HG03460 (cell line): ENCODE data around the gene RUNDC3A.

ENCODE experiments used
- ATAC-seq: cut with Tn5 transposase; IDR thresholded peaks from one replicate; pipeline ENCODE4 v1.9.1; 2021; ENCODE audit not compliant: unreplicated experiment

RUNDC3A gene

DNA sequence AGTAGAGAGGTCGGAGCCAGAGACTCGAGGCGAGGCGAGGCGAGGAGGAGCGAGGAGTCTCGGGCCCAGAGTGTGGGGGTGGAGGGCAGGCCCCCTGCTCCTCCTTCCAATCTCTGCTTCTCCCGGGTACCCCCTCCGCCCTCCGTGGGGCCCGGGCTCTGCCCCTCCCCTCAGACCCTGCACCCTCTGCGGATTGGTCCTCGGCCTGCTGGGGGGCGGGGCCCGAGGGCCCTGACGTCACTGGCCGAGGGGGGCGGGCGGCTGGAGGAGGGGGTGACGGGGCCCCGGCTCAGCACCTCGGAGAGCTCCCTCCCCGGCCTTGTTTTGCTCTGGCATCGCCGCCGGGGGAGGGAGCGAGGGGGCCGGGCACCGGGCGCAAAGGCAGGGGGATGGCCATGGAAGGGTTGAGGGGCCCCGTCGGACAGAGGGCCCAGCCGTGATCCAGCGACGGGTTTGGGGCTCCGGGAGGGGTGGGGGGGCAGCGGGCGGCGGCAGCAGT, at the start of gene RUNDC3A:
Gene RUNDC3A, plus strand, starts transcription at position 282 of the 499 bp plus-strand sequence. CDS start 232 bp downstream, outside the sequence.
- no peak for ATAC-seq

DNA sequence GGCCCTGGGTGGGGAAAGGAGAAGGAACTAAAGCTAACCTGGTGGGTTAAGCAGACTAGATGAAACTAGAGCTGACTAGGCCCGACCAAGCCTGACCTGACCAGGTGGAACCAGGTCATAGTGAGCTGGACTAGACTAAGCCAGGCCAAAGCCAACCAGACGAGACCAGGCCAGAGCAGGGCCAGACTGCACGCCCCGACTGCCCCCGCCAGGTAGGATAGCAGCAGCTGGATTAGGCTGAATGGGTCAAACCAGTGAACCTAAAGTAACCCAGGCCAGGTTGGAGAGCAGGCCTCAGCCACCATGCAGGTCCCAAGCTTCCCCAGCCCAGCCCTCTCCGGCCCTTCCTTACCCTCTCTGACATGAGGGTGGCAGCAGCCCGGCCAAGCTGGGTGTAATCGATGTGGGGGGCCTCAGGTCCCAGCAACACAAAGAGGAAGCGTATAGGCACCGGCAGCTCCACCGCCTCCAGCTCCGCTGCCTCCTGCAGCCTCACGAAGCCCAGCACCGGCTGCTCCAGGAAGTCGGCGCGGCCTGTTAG, 49.5 kb upstream of the RUNDC3A start:
- no peak for ATAC-seq

DNA sequence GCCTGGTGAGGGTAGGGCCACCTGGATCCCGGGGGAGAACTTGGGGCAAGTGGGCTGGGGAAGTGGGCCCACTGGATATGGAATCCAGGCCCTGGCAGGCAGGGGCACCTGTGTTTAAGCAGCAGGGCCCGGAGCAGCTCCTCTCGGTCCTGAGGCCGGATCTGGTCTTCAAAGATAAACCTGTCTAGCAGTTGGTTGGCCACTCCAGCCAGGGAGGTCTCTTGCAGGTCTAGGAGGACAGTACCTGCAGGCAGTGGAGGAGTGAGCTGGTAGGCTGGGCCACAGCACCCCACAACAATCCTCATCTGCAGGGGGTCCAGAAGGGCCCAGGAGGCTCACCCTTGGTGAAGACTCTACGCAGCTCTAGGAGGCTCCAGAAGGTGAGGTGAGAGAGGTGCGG, 48.1 kb upstream of the RUNDC3A start:
- no peak for ATAC-seq

DNA sequence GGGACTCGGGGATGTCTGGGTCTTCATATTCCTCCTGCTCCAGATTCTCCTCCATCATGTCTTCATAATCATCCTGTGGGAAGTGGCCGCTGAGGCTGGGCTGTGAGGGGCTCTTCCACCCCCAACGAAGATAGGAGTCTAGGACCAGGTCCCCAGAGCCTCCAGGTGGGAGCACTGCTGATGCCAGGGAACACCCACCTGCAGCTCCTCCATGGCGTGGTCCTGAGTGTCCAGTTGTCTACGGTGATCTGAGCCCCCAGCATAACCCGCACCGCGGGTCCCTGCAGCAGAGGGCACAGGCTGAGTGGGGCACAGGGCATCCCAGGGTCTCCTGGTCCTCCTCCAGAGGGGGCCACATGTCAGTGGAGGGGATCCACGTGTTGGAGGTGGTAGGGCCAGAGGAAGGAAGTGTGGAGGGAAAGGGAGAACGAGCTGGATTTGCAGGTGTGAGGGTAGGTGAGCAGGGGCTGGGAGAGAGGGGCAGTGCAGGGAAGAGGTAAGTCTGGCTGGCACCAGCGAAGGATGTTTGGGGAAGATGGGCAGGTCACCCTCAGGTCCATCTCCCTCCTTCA, 45.7 kb upstream of the RUNDC3A start:
- no peak for ATAC-seq

DNA sequence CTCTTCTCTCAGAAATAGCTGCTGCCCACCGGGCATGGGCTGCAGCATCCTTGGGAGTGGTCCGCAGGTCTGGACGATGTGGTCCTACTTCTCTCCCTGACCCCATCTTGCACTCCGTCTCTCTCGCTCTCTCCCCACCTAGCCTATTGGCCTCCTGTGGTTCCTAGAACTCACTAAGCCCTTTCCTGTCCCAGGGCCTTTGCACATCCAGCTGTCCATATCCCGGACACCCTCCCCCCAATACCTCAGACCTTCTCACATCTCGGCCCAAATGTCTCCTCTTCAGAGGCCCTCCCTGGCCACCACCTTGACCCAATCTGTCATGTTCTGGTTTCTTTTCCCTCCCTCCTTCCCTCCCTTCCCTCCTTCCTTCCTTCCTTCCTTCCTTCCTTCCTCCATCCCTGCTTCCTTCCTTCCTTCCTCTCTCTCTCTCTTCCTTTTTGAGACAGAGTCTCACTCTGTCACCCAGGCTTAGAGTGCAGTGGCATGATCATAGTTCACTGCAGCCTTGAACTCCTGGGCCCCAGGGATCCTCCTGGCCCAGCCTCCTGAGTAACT, 45.0 kb upstream of the RUNDC3A start:
- no peak for ATAC-seq

DNA sequence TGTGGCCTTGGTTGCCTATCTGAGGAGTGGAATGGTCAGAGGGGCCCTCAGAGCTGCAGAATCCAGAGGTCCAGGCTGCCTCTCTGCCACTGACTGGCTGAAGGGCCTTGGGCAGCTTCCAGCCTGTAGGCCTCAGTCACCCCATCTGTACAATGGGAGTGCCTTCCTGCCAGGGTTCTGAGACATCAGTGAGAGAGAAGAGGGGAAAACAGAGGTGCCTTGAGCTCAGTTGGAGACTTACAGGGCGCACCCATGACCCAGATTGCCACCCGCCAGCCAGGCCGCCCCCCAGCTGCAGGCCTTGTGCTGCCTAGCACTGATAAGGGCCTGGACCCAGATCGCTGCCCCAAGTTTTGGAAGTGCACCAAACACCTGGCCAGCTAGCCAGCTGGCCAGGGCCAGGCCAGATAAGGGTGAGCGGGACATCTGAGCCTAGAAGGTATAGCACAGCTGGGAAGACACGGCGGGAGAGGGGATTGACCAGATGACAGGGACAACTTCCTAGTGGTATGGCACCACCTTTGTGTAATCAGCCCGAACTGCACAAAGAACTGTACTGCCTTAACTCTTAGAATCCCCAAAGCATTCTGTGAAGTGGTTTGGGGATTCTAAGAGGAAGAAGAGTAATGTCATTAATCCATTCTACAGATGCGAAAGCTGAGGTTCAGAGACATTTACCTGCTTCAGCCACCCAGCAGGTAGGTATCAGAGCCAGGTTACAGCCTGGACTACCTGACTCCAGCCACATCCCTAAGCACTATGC, 41.8 kb upstream of the RUNDC3A start:
- ATAC-seq = no peak

DNA sequence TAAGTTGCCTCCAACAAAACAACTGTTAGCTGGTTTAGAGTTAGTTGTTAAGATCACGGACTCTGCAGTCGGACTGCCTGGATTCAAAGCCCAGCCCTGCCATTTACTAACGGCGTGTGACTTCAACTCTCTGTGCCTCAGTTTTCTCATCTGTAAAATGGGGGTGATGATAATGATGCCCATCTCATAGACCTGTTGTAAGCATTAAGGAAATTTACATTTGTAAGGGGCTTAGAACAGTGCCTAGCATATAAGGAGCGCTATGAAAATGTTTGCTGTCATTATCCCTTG, 41.3 kb upstream of the RUNDC3A start:
- ATAC-seq = no peak

DNA sequence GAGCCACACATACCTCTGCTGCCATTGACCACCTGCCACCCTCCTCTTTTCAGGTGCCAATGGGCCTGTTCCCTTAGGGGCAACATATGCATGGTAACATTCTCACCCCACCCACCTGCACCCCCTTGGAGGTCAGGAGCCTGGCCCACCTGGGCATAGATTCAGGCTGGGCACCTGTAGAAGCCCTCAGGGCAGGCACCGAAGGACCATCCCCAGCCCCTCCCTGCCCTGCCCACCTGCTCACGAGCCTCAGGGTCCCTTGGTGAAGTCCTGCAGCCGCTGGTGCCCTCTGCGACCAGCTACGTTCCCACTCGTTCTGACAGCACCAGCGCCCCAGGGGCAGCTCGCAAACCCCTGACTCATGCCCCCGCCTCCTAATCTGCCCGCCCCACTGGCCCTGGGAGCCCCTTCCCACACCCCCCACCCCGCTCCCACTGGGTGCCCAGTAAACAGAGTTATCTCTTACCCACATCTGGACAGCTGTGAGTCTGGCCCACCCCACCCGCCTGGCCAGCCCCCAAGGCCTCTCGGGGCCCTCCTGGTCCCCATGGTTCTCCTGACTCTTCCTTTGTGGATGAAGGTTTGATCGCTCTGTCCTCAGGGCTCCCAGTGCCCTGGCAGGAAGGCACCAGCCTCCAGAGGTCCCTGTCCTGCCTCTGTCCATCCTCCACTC, 40.4 kb upstream of the RUNDC3A start, which contains the start of gene SLC4A1:
Gene SLC4A1, minus strand, starts transcription at position 318 of the 673 bp plus-strand sequence. CDS start 5,269 bp downstream, outside the sequence.
- ATAC-seq = no peak

DNA sequence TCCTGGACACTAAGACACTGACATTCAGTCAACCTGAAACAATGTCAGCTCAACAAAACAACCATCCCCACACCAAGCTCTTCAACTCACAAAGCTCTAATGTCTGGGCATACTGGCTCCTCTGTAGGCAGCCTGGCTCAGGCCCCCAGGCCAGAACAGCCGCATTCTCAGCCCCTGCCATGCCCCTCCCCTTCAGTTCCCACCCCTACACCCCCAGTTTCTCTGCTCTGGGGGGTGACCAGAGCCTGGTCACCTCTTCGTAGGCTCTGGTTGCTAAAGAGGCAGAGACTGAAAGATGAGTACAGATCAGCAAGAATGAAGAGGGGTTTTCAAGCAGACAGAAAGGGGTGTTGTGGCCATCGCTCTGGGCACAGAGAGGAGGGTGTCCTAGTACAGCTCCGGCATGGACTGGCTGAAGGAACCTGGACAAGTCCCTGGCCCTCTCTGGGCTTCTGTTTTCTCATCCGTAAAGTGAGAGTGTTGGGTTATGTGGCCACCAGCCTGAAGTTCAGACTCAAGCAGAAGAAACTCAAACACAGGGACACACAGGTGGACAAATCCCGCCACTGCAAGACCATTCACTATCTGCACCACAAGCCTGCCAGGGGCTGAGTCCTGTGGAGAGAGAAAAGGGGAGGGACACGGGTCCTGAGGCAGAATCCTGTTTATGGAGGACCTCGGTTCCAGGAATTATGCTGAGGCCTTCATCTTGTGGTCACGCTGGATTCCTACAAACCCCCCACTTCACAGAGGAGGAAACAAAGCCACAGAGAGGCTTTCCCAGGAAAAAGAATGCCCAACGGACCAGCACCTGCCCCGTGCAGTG, 39.5 kb upstream of the RUNDC3A start:
- no peak for ATAC-seq

DNA sequence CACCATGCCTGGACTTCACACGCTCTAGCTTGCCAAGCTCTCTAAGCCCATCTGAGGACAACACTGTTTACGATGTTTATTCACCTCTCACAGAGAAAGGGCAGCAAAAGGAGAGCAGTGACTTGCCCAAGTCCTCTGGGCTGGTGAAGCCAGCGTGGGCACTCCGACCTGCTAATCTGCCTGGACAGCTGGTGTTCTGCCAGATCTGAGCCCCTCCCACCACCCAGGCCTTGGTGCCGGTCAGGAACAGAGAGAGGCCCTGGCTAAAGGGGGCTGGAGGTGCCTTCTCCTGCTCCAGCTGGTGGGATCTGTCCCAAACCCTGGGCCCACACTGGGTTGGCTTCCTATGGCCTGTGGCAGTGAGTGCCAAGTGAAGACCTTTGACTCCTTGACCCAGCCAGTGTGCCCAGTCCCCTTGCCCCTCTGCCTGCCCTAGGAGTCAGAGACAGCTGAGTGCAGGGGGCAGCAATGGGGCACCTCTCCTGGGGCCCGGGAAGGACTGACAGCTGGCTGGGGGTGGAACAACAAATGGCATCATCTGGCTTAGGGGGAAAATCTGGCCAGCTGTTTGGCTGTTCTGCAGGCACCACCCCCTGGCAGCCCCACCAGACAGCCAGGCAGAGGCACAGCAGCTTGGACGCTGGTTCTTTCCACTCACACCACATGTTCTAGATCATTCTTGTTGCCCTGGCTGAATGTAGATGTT, 38.7 kb upstream of the RUNDC3A start:
- ATAC-seq = no peak

DNA sequence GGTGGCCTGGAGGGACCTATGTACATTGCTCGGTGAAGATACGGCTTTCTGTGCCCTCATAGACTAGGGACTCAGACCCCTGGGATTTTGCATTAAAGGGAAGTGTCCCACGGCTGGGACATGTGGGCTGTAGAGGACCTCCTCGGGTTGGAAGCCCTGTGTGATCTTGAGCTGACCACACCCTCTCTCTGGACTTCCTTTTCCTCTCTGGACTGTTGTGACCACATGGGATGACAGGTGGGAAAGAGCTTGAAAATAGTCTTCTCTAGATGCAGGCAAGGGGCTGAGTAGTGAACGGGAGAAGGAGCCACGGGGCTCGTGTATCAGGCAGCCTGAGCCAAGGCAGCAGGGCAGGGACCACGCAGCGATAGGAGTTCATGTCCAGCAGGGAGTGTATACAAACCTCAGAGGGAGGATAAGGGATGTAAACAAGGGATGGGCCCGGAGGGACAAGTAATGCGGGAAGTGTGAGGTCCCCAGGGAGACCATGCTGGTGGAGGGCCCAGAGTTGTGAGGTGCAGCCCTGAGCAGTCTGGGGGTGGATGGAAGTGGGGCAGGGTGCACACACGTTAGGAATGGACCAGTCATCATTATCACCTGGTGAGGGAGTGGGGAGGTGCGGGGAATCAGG, 36.0 kb upstream of the RUNDC3A start:
- no peak for ATAC-seq

DNA sequence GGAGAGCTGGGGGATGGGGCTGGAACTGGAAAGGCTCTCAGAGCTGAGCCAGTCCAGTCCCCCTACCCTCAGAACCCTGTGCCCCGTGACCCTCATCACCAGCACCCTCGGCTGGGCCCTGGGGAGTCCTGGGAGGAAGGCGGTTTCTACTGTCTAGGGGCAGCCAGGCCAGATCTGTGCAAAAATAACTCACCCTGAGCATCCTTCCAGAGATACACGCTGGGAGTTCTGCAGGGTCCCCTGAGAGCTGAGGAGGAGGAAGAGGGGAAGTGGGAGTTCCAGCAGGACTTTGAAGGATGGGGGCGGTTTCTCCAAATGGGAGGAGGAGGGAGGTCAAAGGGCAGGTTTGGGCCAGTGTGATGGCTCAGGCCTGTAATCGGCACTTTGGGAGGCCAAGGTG, 35.4 kb upstream of the RUNDC3A start:
- no peak for ATAC-seq

DNA sequence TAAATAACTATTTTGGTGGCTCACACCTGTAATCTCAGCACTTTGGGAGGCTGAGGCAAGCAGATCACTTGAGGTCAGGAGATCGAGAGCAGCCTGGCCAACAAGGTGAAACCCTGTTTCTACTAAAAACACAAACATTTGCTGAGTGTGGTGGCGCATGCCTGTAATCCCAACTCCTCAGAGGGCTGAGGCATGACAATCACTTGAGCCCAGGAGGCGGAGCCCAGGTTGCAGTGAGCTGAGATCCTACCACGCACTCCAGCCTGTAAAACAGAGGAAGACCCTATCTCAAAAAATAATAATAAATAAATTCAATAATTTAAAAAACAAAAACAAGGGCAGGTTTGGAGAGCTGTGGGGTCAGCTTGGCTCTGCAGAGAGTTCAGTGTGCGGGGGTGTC, 34.8 kb upstream of the RUNDC3A start:
- ATAC-seq = no peak

DNA sequence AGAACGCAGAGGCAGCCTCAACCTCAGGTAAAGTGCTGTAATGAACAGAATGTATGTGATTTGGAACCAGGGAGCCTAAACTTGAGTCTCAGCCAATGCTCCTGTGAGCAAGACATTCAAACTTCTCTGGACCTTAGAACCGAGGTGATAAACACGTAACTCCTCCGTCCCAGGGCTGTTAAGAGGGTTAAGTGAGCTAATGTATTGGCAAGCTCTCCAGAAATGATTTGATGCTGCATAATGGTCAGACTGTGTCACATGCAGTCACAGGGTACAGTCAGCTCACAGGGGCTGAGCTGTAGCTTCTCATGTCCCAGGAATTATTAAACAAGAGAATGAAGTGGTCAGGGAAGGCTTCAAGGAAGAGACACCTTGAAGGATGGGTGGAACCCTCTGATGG, 30.4 kb upstream of the RUNDC3A start:
- no peak for ATAC-seq

DNA sequence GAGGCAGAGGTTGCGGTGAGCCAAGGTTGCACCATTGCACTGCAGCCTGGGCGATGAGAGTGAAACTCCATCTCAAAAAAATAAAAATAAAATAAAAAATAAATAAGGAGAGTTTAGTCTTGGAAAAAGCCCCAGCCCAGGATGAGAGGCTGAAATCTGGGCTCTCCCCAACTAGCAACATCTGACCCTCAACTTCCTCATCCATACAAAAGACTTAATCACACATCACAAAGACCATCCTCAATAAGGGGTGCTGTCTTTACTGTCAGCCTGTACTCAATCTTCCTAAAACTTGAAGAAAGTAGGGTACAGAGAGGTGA, 29.1 kb upstream of the RUNDC3A start:
- ATAC-seq = no peak

DNA sequence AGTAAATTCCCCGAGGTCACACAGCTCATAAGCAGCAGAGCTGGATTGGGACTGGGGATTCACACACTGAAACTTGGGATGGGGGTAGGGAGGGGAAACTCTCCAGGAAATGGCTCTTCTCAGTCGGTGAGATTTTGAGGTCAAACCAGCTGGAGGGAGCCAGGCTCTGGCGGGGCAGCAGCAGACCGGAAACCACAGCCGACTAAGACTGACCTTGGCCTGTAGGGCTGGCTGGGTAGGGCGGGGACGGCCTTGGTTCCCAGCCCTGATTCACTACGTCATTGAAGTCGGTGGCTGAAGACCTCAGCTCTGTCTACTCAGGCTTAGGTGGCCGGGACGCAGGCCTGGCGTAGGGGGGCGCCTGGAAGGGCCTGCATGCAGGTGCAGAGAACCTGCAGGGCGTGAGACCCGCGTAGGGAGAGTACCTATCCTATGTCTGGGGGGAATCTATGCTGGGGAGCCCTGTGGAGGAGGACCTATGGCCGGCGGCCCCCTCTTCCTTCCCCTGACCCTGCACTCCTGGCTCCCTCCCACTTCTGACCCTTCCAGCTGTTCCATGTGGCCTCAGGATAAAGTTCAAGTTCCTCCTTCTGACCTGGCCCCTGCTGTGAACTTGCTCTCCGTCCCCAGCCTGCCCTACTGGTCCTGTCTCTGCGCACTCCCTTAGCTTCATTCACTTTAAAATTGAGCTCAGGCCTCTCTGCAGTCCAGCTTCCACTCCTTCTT, 28.6 kb upstream of the RUNDC3A start:
- ATAC-seq = peak; percentile 68

DNA sequence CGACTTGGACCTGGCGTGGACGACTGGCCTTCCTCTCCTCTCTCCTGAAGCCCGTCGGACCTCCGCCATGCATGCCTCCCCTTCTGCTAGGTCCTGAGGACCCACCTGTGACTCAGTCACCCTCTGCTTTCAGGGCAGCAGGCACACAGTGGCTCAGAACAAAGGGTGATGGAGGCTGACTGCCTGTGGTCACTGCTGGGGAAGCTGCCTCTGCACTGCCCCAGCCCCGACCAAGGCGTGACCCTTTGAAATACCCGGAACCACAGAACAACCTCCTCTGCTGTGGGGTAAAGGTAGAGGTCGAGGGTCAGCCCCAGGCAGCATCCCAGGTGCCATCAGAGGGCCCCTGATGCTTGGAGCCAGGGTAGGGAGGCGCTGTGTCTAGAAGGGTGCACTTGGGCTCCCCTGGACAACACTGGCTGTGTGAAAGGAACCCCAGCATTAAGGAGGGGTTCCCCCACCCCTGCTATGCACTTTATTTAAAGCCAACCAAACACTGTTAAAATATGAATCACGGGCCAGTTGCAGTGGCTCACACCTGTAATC, 27.9 kb upstream of the RUNDC3A start:
- ATAC-seq = no peak

DNA sequence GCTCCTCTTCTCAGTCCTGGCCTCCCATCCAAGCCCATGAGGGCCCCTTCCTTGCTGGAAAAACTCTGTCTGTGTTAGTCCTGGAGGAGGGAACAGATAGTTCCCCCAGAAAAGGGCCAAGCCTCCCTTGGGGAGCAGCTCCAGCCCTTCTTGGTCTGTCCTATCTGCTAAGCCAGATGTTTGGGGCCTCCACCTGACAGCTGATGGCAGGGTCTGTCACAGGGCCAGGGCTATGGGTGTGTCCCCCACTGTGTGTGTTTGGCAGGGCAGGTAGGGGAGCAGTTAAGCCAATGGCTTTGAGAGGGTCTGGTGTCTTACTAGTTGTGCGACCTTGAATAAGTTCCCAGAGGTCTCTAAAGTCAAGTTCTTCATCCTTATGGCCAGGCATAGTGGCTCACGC, 26.8 kb upstream of the RUNDC3A start:
- ATAC-seq = no peak

DNA sequence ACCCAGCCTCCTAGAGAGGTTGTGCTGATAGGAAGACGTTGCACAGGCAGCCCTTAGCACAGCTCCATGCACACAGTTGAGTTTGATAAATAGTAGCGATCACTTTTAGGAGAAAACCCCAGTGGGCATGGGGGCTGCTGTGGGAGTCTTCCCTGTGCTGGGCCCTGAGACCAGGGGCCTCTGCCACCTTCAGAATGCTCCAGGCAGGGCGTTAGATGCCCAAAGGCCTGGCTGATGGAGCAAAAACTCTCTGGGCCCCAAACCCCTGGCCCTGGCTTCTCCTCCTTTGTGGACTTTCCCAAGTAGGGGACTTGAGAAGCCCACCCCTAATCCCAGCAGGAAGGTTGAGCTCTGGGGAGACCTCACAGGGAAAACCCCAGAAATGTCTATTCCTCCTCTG, 26.1 kb upstream of the RUNDC3A start:
- ATAC-seq = no peak
